Amygdala (tissue), 56 donors: Measurements from ENCODE around the gene IL17REL.

Experiments used
- DNase-seq, 56 donors: peaks; one replicate each; lab custom pipeline; 2025; lab: John Stamatoyannopoulos, UW

Gene IL17REL

DNA sequence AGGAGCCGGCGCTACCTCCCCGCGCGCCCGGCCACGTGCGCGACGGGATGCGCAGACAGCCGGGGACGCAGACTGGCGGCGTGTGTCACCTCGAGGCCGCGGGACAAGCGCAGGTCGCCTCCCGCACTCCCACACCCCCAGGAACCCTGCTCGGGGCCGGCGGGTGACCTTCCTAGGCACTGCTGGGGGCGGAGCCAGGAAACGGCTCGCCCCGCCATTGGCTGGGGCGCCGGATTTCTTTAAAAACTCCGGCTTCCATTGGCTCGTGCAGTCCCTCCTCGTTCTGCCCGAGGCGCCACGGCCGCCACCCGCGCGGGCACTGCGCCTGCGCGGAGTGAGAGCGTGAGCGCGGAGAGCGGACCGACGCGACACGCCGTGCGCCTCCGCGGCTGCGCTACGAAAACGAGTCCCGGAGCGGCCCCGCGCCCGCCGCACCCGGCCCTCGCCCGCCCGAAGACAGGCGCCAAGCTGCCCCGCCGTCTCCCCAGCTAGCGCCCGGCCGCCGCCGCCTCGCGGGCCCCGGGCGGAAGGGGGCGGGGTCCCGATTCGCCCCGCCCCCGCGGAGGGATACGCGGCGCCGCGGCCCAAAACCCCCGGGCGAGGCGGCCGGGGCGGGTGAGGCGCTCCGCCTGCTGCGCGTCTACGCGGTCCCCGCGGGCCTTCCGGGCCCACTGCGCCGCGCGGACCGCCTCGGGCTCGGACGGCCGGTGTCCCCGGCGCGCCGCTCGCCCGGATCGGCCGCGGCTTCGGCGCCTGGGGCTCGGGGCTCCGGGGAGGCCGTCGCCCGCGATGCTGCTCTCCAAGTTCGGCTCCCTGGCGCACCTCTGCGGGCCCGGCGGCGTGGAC lies 52.2 kb downstream of the IL17REL start, which contains the start of gene PIM3:
PIM3 (plus strand) TSS at position 614 of the 846 bp plus-strand sequence; CDS start at position 790, 176 bp downstream.
- DNase-seq = peak; percentile 59 to 96 (median 89)

DNA sequence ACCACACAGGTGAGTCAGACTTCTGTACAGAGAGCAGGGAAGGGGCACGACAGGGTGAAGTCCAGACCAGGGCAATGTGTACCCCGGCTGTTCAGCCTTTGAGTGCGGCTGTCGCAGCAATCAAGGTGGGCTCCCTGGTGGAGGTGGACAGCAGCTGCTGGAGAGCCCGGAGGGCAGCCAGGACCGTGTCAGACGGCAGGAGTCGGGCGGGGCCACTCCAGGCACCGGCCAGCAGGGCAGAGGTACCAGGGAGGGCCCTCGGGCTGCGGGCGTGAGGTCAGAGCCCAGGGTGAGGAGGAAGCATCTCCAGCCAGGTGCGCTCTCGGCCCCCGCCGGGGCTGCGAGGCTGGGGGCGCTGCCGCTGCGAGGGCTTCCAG lies 52.8 kb downstream of the IL17REL start:
- DNase-seq = peak in 1 of 56 donors; percentile 82

DNA sequence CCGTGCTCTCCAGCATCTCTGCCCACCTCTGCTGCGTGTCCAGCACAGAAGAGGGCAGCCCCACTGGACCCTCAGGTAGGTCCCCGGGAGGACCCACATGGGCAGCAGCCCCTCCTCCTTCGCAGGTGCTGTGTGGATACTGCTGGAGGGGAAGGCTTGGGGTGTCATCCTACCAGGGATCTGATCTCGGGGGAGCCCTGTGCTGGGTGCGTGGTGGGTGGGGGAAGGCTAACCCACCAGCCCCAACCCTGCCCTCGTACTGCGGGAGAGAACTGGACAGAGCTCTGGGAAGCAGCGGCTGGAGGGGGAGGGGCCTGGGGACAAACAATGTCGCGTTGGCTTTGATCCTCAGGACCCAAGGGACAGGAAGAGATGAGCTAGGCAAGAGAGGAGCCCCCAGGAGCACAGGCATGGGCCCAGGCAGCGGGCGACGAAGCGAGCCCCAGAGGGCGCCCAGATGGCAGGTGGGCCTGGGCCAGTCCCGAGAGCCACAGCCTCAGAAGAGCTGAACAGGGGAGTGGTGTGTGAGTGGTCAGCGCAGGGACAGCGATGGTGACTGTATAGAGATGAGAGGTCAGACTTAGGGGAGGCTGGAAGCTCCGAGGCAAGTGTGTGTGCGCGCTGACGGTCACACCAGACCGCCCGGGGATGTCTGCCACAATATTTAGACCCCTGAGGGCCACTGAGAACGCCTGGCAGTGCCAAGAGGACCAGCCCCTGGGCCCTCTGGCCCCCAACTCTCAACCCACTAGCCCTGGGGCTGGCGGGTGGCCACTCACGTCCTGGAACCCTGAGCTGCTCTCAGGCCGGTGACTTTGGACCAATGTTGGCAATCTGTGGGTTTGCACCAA lies 53.4 kb downstream of the IL17REL start:
- DNase-seq = no peak

DNA sequence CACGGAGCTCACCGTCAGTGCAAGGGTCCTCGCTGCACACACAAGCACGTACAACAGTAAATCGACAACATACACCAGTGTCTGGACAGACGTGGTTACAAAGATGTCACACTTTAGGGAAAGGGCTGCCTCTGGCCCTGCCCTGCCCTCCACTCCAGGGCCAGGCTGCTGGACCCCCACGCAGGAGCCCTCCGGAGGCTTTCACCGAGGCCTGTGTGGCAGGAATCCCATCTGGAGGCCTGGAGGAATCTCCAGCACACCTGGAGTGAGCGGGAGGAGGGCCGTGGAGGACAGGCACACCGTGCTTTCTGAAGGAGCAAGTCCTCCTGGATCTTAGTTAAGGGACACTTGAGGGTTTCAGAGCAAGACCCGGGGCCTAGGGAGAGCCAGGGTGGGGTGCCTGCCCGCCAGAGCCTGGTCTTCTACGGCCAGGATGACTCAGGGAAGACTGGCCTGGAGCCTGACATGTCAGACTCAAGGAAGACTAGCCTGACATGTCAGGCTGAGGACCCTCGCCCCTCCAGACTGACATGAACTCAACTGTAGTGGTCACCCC lies 54.1 kb downstream of the IL17REL start:
- DNase-seq = no peak

DNA sequence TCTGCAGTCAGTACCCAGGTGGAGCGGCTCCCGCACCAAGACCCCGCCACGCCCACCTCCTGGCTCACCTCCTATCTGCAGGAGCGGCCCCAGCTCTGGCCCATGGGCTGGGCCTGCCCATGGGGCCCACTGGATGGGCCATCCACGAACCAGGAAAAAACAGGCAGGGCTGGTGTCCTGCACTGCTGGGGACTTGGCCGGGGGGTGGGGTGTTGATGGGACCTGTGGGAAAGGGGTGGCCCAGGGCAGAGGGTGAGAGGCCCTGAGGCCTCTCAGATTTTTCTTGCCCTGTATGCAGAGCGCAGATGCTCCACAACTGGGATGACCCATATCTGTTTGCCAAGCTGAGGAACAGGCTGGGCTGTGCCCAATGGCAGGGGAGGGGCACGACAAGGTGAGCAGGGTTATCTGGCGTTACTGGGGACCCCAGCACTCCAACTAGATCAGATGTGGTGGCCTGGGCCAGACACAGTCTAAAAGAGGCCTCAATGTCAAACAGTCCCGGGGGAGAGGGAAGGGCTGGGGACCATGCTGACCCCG lies 54.7 kb downstream of the IL17REL start:
- DNase-seq = no peak

DNA sequence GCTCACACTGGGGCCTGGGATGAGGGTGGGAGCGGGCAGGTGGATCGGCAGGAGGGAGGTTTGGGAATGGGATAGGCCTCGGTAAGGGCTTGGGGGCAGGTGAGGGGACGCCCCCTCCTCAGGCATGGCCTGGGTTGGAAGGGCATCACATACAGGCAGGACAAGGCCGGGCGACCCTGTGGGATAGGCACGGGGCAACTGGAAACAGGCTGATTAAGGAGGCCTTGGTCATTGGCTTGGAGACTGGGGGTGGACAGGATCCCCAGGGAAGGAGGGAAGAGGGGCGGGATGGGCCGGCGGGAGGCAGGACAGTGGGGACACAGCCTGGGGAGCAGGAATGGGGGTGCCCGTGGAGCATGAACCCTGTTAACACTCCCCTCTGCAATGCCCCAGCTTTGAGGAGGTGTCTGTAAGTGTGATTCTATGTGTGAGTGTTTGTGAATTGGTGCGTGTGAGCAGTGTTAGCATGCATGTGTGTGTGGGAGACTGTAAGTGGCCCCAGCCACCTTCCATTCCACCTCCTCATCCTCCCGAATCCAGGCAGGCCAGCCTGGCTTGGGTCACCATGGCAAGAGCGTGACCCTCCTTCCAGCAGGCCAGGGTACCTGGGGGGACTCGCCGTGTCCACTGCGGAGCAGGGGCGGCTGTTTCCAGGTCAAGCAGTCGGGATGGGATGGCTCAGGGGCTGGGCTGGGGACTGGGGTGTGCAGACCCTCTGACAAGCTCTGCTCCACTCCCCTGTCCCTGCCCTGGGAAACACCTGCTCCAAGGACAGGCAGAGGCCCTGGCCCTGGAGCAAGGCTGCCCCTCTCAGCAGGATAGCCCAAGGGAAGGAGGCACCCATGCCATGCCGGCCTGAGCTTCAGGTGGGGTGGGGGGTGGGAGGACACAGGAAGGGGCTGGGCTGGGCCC lies 55.4 kb downstream of the IL17REL start:
- no peak for DNase-seq

DNA sequence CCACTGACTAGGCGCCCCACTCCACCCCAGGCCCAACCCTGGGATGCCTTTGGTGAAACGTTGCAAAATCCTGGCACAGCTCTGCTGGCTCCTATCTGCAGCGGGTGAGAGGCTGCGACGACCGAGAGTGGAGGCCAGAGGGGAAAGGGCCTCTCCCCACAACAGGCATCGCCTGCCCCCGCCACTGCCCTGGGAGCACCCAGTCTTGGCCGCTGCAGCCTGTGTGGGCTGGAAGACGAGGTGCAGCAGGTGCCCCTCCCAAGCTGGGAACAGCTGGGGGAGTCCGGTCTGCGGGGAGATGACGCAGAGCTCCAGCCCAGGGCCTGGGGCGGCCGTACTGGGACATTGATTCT lies 56.2 kb downstream of the IL17REL start:
- no peak for DNase-seq

DNA sequence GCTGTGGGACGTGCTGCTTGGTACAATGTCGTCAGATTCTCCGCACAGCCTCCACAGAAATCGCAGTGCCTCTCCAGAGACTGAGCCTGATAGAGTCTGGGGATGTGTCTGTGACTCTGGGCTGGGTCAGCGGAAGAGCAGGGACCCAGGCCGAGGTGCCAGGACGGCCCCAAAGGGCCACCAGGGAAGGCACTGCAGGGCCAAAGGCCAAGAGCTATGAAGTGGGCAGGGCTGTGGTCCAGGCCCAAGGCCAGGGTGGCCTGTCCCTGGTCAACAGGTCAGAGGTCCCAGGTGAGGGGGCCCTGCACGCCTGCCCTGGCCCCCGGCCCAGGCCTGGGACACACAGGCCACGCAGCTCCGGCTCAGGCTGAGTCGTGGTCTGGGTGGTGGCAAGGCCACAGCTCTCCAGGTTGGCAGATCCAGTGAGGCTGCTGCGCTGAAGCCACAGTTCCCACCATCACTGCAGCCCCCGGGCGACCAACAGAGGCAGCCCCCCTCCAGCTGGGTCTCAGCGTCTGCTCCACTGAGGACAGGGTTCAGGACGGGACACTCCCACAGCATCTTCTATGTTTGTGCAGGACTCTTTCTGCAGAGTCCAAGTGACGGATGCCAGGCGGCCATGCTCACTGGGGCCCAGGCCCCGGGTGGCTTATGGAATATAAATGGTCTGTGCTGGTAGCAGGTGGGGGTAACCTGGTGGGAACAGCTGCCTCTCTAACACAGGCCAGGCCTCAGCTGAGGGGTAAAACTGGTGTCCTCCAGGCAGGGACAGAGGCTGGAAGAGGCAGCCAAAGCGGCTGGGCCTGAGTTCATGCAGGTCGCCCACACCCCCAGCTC lies 56.8 kb downstream of the IL17REL start:
- DNase-seq = no peak

DNA sequence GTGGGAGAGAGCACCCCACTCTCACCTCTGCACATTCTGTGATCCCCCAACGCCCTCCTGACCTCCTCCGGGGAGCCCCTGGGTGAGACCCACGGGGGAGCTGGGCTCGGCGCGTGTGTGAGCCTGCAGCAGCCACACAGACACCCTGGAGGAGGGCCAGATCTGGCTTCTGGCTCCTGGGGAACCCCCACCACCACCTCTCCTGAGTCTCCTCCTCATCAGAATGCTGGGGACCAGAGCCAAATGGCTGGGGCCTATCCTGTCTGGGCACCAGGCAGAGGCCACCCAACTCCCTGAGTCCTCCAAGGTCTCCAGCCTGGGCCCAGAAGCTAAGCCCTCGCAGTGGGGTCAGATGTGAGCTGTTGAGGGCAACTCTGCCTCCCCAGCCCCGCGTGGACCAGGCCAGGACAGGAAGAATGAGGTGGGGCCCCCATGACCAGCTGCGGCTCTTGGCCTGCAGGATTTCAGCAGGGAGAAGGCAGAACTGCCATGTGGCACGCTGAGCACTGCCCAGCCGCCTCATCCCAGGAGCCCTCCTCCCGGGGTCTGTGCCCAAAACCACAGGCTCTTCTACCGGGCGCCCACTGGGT lies 57.5 kb downstream of the IL17REL start:
- no peak for DNase-seq

DNA sequence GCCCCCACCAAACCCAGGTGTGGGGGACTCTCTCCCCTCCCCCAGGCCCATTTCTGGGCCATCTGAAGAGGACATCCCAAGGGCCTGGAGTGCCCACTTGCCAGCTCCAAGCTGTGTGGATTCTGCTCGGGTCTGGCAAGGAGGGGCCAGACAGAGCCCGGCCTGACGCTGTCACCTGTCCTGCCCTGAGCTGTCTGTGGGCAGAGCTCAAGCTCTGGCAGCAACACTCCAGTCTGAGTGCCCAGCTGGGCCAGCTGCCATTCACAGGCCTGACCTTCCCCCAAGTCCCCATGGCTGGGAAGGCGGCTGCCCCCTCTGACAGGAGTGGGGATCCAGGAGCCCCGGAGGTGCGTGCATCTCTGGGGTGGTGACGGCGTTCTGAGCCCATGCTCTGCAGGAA lies 58.2 kb downstream of the IL17REL start:
- peak in 3 of 56 donors; percentile 18 to 65 (median 48) for DNase-seq

DNA sequence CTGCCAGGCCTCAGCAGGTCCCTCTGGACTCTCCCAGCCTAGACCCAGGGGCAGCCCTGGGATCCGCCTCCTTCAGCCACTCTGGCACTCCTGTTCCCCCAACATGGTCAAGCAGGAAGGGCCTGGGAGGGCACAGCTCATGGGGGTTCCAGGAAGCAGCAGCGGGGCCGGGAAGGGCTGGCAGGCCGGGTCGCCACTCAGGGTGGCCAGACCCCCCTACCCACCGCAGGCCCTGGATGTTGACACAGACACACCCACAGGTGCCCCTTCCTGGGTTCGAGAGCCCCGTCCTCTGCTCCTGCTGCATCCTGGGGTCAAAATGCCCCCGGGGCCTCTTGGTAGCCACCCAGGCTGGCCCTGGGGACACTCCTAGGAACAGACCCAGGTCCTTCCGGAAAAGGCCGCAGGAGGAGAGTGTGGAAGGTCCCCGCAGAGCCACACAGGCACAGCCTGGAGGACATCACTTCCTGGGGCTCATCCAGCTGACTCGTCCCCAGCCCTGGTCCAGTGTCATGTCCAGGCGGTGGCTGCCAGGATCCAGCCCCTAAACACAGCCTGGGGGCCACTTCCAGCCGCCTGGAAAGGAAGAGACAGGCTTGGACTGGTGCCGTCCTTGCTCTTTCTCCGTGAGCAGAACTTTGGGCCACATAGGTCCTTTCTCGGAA lies 58.8 kb downstream of the IL17REL start:
- no peak for DNase-seq

DNA sequence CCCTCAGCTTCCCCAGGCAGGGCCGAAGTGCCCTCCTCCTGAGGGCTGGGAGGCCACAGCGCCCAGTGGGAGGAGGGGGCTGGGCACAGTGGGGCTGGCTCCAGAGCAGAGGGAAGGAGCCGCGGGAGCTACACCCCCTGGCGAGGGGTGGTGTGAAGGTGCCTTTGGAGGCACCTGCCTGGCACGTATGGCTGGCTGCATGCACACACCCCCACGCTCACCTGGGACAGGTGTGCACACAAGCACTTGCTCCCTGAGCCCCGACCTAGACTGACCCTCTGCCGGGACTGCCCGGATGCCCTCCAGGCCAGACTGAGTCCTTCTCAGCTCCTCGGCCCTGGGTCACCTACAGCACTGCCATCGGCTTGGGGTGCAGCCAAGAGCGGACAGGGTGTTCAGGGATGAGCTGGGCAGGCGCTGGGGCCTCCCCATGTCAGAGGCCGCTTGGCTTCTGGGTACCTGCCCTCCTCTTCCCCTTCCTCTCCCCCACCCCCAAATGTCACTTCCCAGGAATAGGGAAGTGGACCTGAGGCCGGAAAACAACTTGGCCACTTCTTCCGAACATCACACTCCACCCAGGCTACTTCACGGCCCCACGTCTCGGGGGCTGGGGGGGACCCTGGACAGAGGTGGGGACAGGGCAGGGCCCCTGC lies 59.4 kb downstream of the IL17REL start:
- no peak for DNase-seq

DNA sequence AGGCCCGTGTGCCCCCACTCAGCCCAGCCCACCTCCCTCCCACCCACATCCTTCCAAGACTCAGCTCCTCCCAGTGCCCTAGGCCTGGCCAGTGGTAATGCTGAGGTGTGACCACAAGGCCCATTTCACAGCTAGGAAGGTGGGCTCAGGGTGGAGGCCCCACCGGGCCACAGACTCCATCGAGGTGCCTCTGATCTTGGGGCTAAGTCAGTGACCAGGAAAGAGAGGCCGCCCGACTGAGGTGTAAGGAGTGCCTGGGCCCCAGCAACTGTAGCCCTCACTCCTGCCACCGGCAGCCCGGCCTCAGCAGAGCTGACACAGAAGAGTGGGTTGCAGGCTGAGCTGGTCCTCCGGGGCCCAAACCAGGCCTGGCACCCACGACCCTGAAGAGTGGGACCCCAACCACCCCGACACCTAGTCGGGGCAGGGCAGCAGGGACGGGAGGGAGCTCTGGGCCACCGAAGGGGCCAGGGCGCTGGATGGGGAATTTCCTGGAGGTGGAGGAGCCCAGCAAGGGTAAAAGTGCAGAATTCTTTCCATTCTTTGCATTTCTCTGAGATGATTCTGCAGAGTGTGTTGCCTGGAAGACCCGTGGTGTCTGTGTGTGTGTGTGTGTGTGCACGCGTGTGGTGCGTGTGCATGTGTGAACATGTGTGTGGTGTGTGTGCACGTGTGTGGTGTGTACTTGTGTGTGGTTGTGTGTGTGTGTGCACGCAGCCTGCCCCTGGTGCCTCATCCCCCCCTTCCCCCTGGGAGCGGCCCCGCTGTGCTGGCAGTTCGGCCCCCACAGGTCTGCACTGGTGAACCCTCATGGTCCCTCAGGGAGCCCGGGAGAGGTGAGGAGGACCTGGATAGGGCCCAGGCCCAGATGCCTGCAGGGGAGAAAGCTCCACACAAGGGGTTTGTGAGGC lies 60.3 kb downstream of the IL17REL start:
- DNase-seq = no peak

DNA sequence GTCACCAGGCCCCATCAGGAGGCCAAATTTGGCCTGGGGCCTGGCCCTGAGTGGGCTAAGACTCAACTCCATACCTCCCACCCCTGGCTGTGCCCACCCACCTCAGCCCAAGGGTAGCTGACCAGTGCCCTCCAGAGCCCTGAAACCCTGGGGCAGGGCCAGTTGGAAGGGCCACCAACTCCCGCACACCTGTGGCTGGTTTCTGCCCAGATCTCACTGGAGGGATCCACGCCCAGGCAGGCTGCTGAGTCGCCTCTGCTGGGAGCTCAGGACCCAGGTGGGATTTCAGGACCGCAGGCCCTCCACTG lies 60.9 kb downstream of the IL17REL start:
- no peak for DNase-seq

DNA sequence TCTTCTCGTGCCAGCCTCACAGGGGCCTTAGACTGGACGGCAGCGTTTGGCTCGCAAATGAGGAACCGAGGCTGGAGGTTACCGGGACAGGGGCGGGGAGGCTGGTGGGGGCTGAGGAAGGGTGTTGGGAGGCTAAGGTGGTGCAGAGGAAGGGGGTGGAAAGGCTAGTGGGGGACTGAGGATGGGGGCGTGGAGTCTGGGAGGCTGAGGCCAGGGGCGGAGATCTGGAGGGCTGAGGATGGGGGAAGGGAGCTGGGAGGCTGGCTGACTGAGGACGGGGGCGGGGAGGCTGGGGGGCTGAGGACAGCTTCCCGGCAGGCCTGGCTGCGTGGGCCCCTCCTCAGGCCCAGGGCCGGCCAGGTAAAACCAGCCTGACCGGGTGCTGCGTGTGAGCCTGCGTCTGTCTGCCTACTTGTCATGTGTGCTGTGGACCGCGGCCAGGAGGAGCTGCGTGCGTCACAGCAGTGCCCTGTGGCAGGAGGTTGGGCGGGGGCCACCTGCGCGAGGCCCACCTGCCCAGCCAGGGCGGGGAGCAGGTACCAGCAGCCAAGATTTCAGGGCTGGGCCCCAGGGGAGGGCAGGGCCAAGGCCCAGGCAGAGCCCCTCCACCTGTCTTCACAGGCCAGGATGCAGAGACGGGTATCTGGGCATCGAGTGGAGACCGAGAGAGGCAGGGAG lies 61.4 kb downstream of the IL17REL start:
- DNase-seq = no peak

DNA sequence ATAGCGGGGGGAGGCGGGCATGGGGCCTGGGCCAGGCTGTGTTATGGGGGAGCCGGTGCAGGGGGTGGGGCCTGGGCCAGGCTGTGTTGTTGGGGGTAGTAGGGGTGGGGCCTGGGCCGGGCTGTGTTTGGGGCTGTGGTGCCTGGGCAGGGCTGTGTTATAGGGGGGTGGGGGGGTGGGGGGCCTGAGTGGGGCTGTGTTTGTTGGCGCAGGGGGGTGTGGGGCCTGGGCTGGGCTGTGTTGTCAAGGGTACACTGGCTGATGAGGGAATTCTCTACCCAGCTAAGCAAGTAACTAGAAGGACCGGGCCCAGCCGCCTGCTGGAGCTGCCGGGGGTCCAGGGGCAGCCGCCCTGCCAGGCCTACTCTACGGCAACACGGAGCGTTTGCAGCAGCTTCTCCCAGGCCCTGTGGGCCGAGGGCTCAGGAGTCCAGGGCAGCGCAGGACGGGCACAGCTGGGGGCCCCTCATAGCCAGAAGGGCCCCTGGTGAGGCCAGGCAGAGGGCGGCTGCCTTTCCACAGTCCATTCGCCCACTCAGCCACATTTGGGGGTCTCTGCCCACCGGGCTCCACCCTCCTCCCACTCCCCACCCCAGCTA lies 62.1 kb downstream of the IL17REL start:
- DNase-seq = no peak
